ENCODE results near the gene ETV3. TPM values are rescaled to one million over a fixed set of nuclear protein-coding genes. Genes with fewer than 3 reads are reported as not detected.

ETV3 gene
- total and polyA plus RNA-seq, 10 of the 15 experiments (the other 5 are each of a cell fraction or from before 2014, with no cell fraction given): 1.7 to 13.8 (median 7.2) TPM

DNA sequence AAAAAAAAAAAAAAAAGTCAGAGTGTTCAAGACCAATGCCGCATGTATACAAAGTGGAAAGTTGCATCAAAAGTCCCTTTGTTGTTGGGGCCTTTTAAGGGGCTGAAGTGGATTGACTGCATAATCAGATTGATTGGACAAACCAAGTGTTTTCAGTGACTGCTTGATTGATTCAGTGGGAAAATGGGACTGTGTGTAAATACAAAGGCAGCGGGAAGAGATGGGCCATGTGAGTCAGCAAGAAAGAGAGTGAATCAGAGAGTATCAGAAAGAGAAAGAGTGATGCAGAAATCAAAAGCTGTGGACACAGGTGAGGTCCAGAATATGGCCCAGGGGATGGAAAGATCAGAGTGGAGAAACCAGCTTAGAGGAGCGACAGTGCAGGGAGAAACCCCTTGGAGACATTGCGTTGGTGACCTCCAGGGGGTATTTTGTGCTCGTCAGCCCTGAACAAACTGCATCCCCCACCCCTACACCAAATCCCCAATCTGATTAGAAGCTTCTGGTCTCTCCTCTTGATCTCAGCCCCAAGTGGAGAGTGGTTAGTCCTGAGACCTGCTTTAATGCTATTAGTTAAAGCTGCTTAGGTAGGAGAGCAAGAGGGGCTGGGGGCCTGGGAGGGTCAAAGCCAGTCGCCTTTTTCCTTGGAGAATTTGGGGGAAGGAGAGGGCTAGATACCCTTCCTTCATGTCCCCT lies 33.4 kb downstream of the ETV3 start:
- H2AFZ ChIP-seq (ENCODE audit: control insufficient read depth, low read depth, low read length): no peak overlapping the region
- H3K4me3 ChIP-seq: no peak overlapping the region
- no peaks in the 10 kb centered on the region; a peak in 1 of 4 replicates for H3K27me3 ChIP-seq (replicated peaks in 1 of 2; ENCODE audit: control insufficient read depth in 2 of 2, insufficient read depth in 2 of 2, low read length in 1 of 2)
- H3K4me2 ChIP-seq (ENCODE audit: control insufficient read depth, insufficient read depth): no peak overlapping the region
- ChIA-PET RAD21 (ENCODE audit: unreplicated experiment) (interaction anchor here (1.0 to 3.8 kb wide), 3 partner anchors 15 to 50 kb away, joined by 3 to 13 read pairs (median 6); no protein-coding TSS in a partner anchor), CTCF (interaction anchor here (1.1 to 3.1 kb wide), 2 partner anchors 14 to 17 kb away, joined by 3 to 21 read pairs; no protein-coding TSS in a partner anchor), POLR2A (interaction anchor here (0.6 to 0.7 kb wide), 2 partner anchors 31 to 75 kb away, joined by 3 to 4 read pairs; no protein-coding TSS in a partner anchor), SMC1A (ENCODE audit: uncharacterized antibody, unreplicated experiment) (interaction anchor here (0.6 to 3.3 kb wide), 6 partner anchors 30 to 825 kb away, joined by 3 to 17 read pairs (median 4); no protein-coding TSS in a partner anchor)
- no peaks in the 10 kb centered on the region for H3K79me2 ChIP-seq (ENCODE audit: control insufficient read depth, insufficient read depth, low read length)
- in situ Hi-C loops (cut with MboI): no loop called here
- no peak overlapping the region for H3K27ac ChIP-seq (ENCODE audit: control insufficient read depth, insufficient read depth)
- no peaks in the 10 kb centered on the region for H3K36me3 ChIP-seq (ENCODE audit: control insufficient read depth in 2 of 2, insufficient read depth in 2 of 2, low read length in 1 of 2)
- 68% methylated on average over 6 of the region's 6 CpGs for WGBS (ENCODE audit: insufficient coverage, insufficient replicate concordance, low lambda C conversion rate, missing lambda C conversion rate)
- BruUV-seq (replicated peaks): no TSS peak
- peaks cover 18% of the 10 kb centered on the region for H3K4me1 ChIP-seq (ENCODE audit: control insufficient read depth, insufficient read depth, low read length)
- no peaks in the 10 kb centered on the region for H3K9me3 ChIP-seq (replicated peaks; ENCODE audit: control insufficient read depth, insufficient read depth, low read length)
- no peak for DNase-seq (ENCODE audit: low read depth, low spot score)
- no peak for ATAC-seq
- intact Hi-C loops (cut with micrococcal nuclease; ENCODE audit: unreplicated experiment): no loop called here
- H3K9ac ChIP-seq (ENCODE audit: control insufficient read depth, insufficient read depth, low read length): no peak overlapping the region
- no peak for FAIRE-seq
- no peaks in the 10 kb centered on the region for H4K20me1 ChIP-seq (ENCODE audit: control insufficient read depth, insufficient read depth)
- TF ChIP-seq SMAD1 (IDR thresholded peaks at IDR 0.05; ENCODE audit: low read depth, partially characterized antibody): no peak
- TF ChIP-seq BCLAF1 (IDR thresholded peaks at IDR 0.05): no peak
- no peak for TF ChIP-seq MTA3 (IDR thresholded peaks at IDR 0.05; ENCODE audit: borderline replicate concordance, low read length)
- TF ChIP-seq GABPA (IDR thresholded peaks at IDR 0.05; ENCODE audit: low read depth): no peak
- TF ChIP-seq, protein P1, sequence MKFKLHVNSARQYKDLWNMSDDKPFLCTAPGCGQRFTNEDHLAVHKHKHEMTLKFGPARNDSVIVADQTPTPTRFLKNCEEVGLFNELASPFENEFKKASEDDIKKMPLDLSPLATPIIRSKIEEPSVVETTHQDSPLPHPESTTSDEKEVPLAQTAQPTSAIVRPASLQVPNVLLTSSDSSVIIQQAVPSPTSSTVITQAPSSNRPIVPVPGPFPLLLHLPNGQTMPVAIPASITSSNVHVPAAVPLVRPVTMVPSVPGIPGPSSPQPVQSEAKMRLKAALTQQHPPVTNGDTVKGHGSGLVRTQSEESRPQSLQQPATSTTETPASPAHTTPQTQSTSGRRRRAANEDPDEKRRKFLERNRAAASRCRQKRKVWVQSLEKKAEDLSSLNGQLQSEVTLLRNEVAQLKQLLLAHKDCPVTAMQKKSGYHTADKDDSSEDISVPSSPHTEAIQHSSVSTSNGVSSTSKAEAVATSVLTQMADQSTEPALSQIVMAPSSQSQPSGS (IDR thresholded peaks at IDR 0.05; ENCODE audit: low read length): no peak
- TF ChIP-seq BHLHE40 (IDR thresholded peaks at IDR 0.05; ENCODE audit: borderline replicate concordance in 1 of 2, low read depth in 2 of 2, low read length in 1 of 2): no peak
- TF ChIP-seq PML (IDR thresholded peaks at IDR 0.05; ENCODE audit: low read length): no peak
- no peak for TF ChIP-seq FOXK2 (IDR thresholded peaks at IDR 0.05)
- no peak for TF ChIP-seq SUPT20H (IDR thresholded peaks at IDR 0.05; ENCODE audit: borderline replicate concordance, control insufficient read depth, low read depth, low read length)
- TF ChIP-seq IKZF2 (IDR thresholded peaks at IDR 0.05): no peak
- TF ChIP-seq PRDM15 (CRISPR knock-in tag; IDR thresholded peaks at IDR 0.05): no peak
- TF ChIP-seq, protein P2, sequence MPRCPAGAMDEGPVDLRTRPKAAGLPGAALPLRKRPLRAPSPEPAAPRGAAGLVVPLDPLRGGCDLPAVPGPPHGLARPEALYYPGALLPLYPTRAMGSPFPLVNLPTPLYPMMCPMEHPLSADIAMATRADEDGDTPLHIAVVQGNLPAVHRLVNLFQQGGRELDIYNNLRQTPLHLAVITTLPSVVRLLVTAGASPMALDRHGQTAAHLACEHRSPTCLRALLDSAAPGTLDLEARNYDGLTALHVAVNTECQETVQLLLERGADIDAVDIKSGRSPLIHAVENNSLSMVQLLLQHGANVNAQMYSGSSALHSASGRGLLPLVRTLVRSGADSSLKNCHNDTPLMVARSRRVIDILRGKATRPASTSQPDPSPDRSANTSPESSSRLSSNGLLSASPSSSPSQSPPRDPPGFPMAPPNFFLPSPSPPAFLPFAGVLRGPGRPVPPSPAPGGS (IDR thresholded peaks at IDR 0.05; ENCODE audit: borderline replicate concordance, insufficient read depth, low read depth, low read length, poor library complexity, severe bottlenecking): no peak

Measured in GM12878 (cell line).